Measurements from ENCODE around the gene MAP6. TPM values are rescaled to one million over a fixed set of nuclear protein-coding genes. Genes with fewer than 3 reads are reported as not detected.
"Not testable (repeated sequence)": the region's sequence is repeated elsewhere in the genome, so short reads cannot be mapped to it uniquely, and the experiment has no call there.

MAP6 gene
- total RNA-seq, 4 donors from 2014 or later = 7.9 to 22.1 (median 14.4) TPM

DNA sequence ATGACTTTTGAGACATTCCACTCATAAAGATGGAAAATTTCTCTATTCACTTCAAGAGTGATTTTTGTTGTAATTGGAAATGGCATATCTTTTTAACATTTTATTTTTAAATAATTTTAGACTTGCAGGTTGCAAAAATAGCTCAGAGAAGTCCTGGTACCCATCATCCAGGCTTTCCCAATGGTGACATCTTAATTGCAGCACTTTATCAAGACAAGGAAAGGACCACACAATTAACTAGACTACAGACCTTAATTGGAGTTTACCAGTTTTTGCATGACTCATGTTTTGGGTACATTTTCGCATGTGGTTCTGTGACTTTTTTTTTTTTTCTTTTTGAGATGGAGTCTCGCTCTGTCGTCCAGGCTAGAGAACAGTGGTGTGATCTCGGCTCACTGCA lies 23.0 kb upstream of the MAP6 start:
- intact Hi-C loops (cut with DNase I; ENCODE audit: low total_unique reads) = no loop called here
- H3K4me1 ChIP-seq = no peaks in the 10 kb centered on the region
- TF ChIP-seq, protein P1, sequence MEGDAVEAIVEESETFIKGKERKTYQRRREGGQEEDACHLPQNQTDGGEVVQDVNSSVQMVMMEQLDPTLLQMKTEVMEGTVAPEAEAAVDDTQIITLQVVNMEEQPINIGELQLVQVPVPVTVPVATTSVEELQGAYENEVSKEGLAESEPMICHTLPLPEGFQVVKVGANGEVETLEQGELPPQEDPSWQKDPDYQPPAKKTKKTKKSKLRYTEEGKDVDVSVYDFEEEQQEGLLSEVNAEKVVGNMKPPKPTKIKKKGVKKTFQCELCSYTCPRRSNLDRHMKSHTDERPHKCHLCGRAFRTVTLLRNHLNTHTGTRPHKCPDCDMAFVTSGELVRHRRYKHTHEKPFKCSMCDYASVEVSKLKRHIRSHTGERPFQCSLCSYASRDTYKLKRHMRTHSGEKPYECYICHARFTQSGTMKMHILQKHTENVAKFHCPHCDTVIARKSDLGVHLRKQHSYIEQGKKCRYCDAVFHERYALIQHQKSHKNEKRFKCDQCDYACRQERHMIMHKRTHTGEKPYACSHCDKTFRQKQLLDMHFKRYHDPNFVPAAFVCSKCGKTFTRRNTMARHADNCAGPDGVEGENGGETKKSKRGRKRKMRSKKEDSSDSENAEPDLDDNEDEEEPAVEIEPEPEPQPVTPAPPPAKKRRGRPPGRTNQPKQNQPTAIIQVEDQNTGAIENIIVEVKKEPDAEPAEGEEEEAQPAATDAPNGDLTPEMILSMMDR (IDR thresholded peaks at IDR 0.05) = no peak
- TF ChIP-seq POLR2A (IDR thresholded peaks at IDR 0.05) = no peak

GRCh38 chr11:75689863-75690609 lies 21.2 kb upstream of the MAP6 start:
- no peak for TF ChIP-seq POLR2A (IDR thresholded peaks at IDR 0.05)
- TF ChIP-seq, protein P1 (IDR thresholded peaks at IDR 0.05) = no peak
- Histone ChIP-seq H3K27me3 (no peaks in the 10 kb centered on the region), H3K4me3 (no peak overlapping the region), H3K4me1 (no peaks in the 10 kb centered on the region), H3K36me3 (no peaks in the 10 kb centered on the region), H3K27ac (no peak overlapping the region), H3K9me3 (no peaks in the 10 kb centered on the region)
- intact Hi-C loops (cut with DNase I; ENCODE audit: low total_unique reads) = no loop called here
- no peak for DNase-seq

More for the DNA sequence above, 23.0 kb upstream of the MAP6 start:
- peak in 1 of 2 donors; percentile 46 for DNase-seq
- H3K9me3 ChIP-seq = no peaks in the 10 kb centered on the region
- H3K27ac ChIP-seq = peak overlapping the region in 1 of 2 donors; percentile 57
- H3K27me3 ChIP-seq = no peaks in the 10 kb centered on the region
- no peaks in the 10 kb centered on the region for H3K36me3 ChIP-seq
- H3K4me3 ChIP-seq = no peak overlapping the region

- H3K4me1 ChIP-seq; H3K27me3 ChIP-seq; DNase-seq; H3K4me3 ChIP-seq; H3K9me3 ChIP-seq; H3K27ac ChIP-seq; H3K36me3 ChIP-seq; intact Hi-C loops (cut with DNase I; ENCODE audit: low total_unique reads): not testable (repeated sequence)
Measured at GRCh38 chr11:75683856-75684255, 15.0 kb upstream of the MAP6 start.

- Histone ChIP-seq H3K4me3 (no peak overlapping the region), H3K9me3 (no peaks in the 10 kb centered on the region), H3K27ac (no peak overlapping the region), H3K27me3 (peaks cover 0 to 3% of the 10 kb centered on the region in 2 donors), H3K36me3 (no peaks in the 10 kb centered on the region), H3K4me1 (no peaks in the 10 kb centered on the region)
- no peak for TF ChIP-seq POLR2A (IDR thresholded peaks at IDR 0.05)
- TF ChIP-seq, protein P1 (IDR thresholded peaks at IDR 0.05) = no peak
- intact Hi-C loops (cut with DNase I; ENCODE audit: low total_unique reads) = no loop called here
- DNase-seq = no peak
Measured at GRCh38 chr11:75679566-75679965, 10.7 kb upstream of the MAP6 start.

- DNase-seq = no peak
- no peaks in the 10 kb centered on the region for H3K36me3 ChIP-seq
- no peak overlapping the region for H3K4me3 ChIP-seq
- H3K9me3 ChIP-seq = no peaks in the 10 kb centered on the region
- H3K4me1 ChIP-seq = no peaks in the 10 kb centered on the region
- peaks cover 0 to 3% of the 10 kb centered on the region in 2 donors for H3K27me3 ChIP-seq
- no peak overlapping the region for H3K27ac ChIP-seq
- intact Hi-C loops (cut with DNase I; ENCODE audit: low total_unique reads) = no loop called here
- TF ChIP-seq, protein P1 (IDR thresholded peaks at IDR 0.05) = no peak
- no peak for TF ChIP-seq POLR2A (IDR thresholded peaks at IDR 0.05)
Measured at GRCh38 chr11:75678620-75679259, 9.9 kb upstream of the MAP6 start.
